ENCODE measurements around the gene FOXS1. TPM values are rescaled to one million over a fixed set of nuclear protein-coding genes. Genes with fewer than 3 reads are reported as not detected.

FOXS1 gene
- total RNA-seq: 1 to 10 TPM; 2.5 to 2.9 TPM
- 1 to 10 TPM; 4.8 to 8.2 (median 6.2) TPM for polyA plus RNA-seq (ENCODE audit: insufficient read length in 6 of 6)
- long read RNA-seq, donor 1, transcript FOXS1-201 (1 exons, 1,319 nt): major isoform, 15 of 15 reads
- long read RNA-seq, donor 1, partial matches to known transcripts: 0 of 15 reads
- long read RNA-seq, donor 1, other reads (novel, unspliced or antisense): 0 of 15 reads
- long read RNA-seq, donor 2, transcript FOXS1-201 (1 exons, 1,319 nt): major isoform, 16 of 16 reads
- long read RNA-seq, donor 2, partial matches to known transcripts: 0 of 16 reads
- long read RNA-seq, donor 2, other reads (novel, unspliced or antisense): 0 of 16 reads
- long read RNA-seq, donor 3, partial matches to known transcripts: 0 of 4 reads
- long read RNA-seq, donor 3, other reads (novel, unspliced or antisense): 0 of 4 reads
- long read RNA-seq, donor 4, partial matches to known transcripts: 0 of 4 reads
- long read RNA-seq, donor 4, other reads (novel, unspliced or antisense): 0 of 4 reads
- long read RNA-seq, donor 5, transcript FOXS1-201 (1 exons, 1,319 nt): major isoform, 9 of 9 reads
- long read RNA-seq, donor 5, partial matches to known transcripts: 0 of 9 reads
- long read RNA-seq, donor 5, other reads (novel, unspliced or antisense): 0 of 9 reads
- long read RNA-seq, donor 6, transcript FOXS1-201 (1 exons, 1,319 nt): major isoform, 9 of 9 reads
- long read RNA-seq, donor 6, partial matches to known transcripts: 0 of 9 reads
- long read RNA-seq, donor 6, other reads (novel, unspliced or antisense): 0 of 9 reads
- long read RNA-seq, donor 7, transcript FOXS1-201 (1 exons, 1,319 nt): major isoform, 6 of 6 reads
- long read RNA-seq, donor 7, partial matches to known transcripts: 0 of 6 reads
- long read RNA-seq, donor 7, other reads (novel, unspliced or antisense): 0 of 6 reads
- long read RNA-seq, donor 8, partial matches to known transcripts: 0 of 4 reads
- long read RNA-seq, donor 8, other reads (novel, unspliced or antisense): 0 of 4 reads
- long read RNA-seq, donor 9: 0 reads
- long read RNA-seq, donor 10, transcript FOXS1-201 (1 exons, 1,319 nt): major isoform, 9 of 9 reads
- long read RNA-seq, donor 10, partial matches to known transcripts: 0 of 9 reads
- long read RNA-seq, donor 10, other reads (novel, unspliced or antisense): 0 of 9 reads
- long read RNA-seq, donor 11: 0 reads
- long read RNA-seq, donor 12, transcript FOXS1-201 (1 exons, 1,319 nt): major isoform, 8 of 8 reads
- long read RNA-seq, donor 12, partial matches to known transcripts: 0 of 8 reads
- long read RNA-seq, donor 12, other reads (novel, unspliced or antisense): 0 of 8 reads

DNA sequence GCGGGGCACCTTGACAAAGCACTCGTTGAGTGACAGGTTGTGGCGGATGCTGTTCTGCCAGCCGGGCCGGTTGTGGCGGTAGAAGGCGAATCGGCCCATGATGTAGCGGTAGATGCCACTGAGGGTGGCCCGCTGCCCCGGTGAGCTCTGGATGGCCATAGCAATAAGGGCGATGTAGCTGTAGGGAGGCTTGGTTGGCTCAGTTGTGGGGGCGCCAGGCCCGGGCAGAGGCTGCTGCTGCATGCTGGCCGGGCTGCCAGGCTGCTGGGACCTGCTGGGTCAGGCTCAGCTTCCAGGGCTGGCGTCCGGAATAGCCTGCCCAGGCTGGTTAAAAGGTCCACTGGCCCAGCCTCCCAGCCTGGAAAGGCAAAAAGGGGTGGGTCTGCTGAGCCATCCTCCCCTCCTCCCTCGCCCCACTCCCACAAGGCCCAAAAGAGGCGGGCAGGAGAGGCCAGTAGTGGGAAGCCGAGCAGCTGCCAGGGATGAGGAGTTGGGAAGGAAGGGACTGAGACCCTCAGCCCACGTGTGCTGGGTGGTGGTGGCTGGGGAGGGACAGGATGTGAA lies at the start of gene FOXS1:
TSS of gene FOXS1 (minus strand) at position 305 of the 564 bp plus-strand sequence. CDS start at position 243, 62 bp downstream.
- no peak for TF ChIP-seq CTCF (IDR thresholded peaks at IDR 0.05)
- Histone ChIP-seq H3K4me3 (peak within 1 kb of the TSS in 1 of 2 donors; percentile 19), H3K4me1 (peaks cover 0 to 5% of the 10 kb centered on the region in 2 donors), H3K27ac (no peak within 1 kb of the TSS), H3K36me3 (no peaks in the 10 kb centered on the region), H3K27me3 (peaks cover 7 to 24% of the 10 kb centered on the region in 2 donors), H3K9me3 (no peaks in the 10 kb centered on the region)
- intact Hi-C loops (cut with DNase I): no loop called here
- peak in 1 of 4 donors; percentile 67 for DNase-seq
- peak; percentile 18 for ATAC-seq

- Histone ChIP-seq H3K27me3 (no peaks in the 10 kb centered on the region), H3K36me3 (no peaks in the 10 kb centered on the region), H3K4me3 (no peak overlapping the region), H3K9me3 (no peaks in the 10 kb centered on the region), H3K27ac (no peak overlapping the region), H3K4me1 (peaks cover 0 to 6% of the 10 kb centered on the region in 2 donors)
- no peak for TF ChIP-seq CTCF (IDR thresholded peaks at IDR 0.05)
- DNase-seq (no peak), ATAC-seq (no peak)
- intact Hi-C loops (cut with DNase I): no loop called here
These were observed 45.2 kb upstream of the FOXS1 start for GRCh38 chr20:31890646-31891045.

GRCh38 chr20:31883829-31884228 lies 38.4 kb upstream of the FOXS1 start:
- Histone ChIP-seq H3K36me3 (no peaks in the 10 kb centered on the region), H3K27ac (no peak overlapping the region), H3K4me3 (no peak overlapping the region), H3K4me1 (peaks cover 0 to 5% of the 10 kb centered on the region in 2 donors), H3K27me3 (no peaks in the 10 kb centered on the region), H3K9me3 (no peaks in the 10 kb centered on the region)
- DNase-seq: no peak
- intact Hi-C loops (cut with DNase I): no loop called here
- ATAC-seq: no peak
- no peak for TF ChIP-seq CTCF (IDR thresholded peaks at IDR 0.05)

GRCh38 chr20:31881945-31882344 lies 36.5 kb upstream of the FOXS1 start:
- Histone ChIP-seq H3K4me1 (peaks cover 0 to 5% of the 10 kb centered on the region in 2 donors), H3K36me3 (no peaks in the 10 kb centered on the region), H3K27me3 (no peaks in the 10 kb centered on the region), H3K4me3 (no peak overlapping the region), H3K27ac (no peak overlapping the region), H3K9me3 (no peaks in the 10 kb centered on the region)
- intact Hi-C loops (cut with DNase I): no loop called here
- no peak for TF ChIP-seq CTCF (IDR thresholded peaks at IDR 0.05)
- no peak for ATAC-seq
- DNase-seq: no peak

All from left lung (tissue), 14 donors.